ENCODE measurements around the gene CHST11. TPM values are rescaled to one million over a fixed set of nuclear protein-coding genes. Genes with fewer than 3 reads are reported as not detected.

The CHST11 gene
- total RNA-seq, 4 donors from 2014 or later, result 5.7 to 15.7 (median 7.1) TPM

DNA sequence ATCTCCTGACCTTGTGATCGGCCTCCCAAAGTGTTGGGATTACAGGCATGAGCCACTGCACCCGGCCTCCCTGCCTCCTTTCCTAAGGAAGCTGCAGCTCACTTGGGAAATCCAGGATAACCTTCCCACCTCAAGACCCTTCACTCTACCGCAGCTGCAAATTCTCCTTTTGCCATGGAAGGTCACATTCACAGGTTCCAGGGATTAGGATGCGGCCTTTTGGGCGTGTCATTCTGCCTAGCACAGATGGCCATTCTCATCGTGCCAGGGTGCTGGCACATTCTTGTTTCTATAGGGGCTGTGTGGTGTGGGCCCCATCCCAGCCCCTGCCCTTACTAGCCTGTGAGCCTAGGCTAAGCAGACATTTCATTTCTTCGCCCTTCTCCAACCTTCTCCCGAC lies 219.9 kb downstream of the CHST11 start:
- H3K4me1 ChIP-seq, result peaks cover 17 to 32% (median 22%) of the 10 kb centered on the region in 4 donors
- no peak for DNase-seq (ENCODE audit: extremely low spot score)
- intact Hi-C loops (cut with DNase I), result no loop called here
- no peaks in the 10 kb centered on the region for H3K9me3 ChIP-seq
- H3K27me3 ChIP-seq, result no peaks in the 10 kb centered on the region
- WGBS, result 97% methylated on average over 8 of the region's 8 CpGs
- H3K4me3 ChIP-seq, result no peak overlapping the region
- TF ChIP-seq POLR2A (IDR thresholded peaks at IDR 0.05; ENCODE audit: low read depth) (no peak), POLR2AphosphoS5 (IDR thresholded peaks at IDR 0.05) (no peak), EP300 (IDR thresholded peaks at IDR 0.05) (no peak), CTCF (IDR thresholded peaks at IDR 0.05) (no peak)
- no peak overlapping the region for H3K27ac ChIP-seq (replicated peaks in 1 of 4)
- no peaks in the 10 kb centered on the region for H3K36me3 ChIP-seq

DNA sequence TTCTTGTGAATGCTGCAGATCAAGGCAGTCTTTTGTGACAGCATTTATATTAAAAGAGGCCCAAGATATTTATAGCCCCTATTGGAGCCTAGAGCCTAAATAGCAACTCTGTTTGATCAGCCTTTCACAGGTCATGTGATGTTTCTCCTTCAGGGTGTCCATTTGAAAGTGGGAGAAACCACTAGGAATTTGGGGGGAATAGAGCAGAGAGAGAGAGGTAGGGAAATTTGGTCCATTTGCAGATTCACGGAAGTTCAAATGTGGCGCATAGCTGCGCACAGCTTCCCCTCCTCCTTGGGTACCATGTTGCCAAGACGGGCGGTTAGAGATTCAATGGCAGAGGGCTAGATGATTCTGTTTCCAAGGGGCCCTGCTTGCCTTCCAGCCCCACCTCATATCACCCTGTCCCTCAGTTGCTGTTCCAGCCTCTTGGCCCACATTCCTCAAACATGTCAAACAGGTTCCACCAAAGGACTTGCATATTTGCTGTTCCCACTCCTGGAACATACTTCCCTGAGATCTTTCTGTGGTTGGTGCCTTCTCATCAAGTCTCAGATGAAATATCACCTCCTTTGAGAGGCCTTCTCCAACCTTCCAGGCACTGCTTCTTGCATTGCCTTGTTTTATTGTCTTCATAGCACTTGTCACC lies 220.8 kb downstream of the CHST11 start:
- peaks cover 7 to 23% (median 12%) of the 10 kb centered on the region in 4 donors for H3K4me1 ChIP-seq
- intact Hi-C loops (cut with DNase I), result no loop called here
- no peak for DNase-seq (ENCODE audit: extremely low spot score)
- H3K9me3 ChIP-seq, result no peaks in the 10 kb centered on the region
- 98% methylated on average over 5 of the region's 5 CpGs for WGBS
- no peaks in the 10 kb centered on the region for H3K36me3 ChIP-seq
- H3K27me3 ChIP-seq, result no peaks in the 10 kb centered on the region
- no peak overlapping the region for H3K27ac ChIP-seq (replicated peaks in 1 of 4)
- H3K4me3 ChIP-seq, result no peak overlapping the region
- TF ChIP-seq POLR2AphosphoS5 (IDR thresholded peaks at IDR 0.05) (no peak), CTCF (IDR thresholded peaks at IDR 0.05) (no peak), EP300 (IDR thresholded peaks at IDR 0.05) (no peak), POLR2A (IDR thresholded peaks at IDR 0.05; ENCODE audit: low read depth) (no peak)

- Histone ChIP-seq H3K9me3 (no peaks in the 10 kb centered on the region), H3K36me3 (no peaks in the 10 kb centered on the region), H3K4me3 (no peak overlapping the region), H3K27ac (replicated peaks in 1 of 4) (no peak overlapping the region), H3K4me1 (peaks cover 0 to 12% (median 7%) of the 10 kb centered on the region in 4 donors), H3K27me3 (no peaks in the 10 kb centered on the region)
- 90% methylated on average over 3 of the region's 3 CpGs for WGBS
- no peak for DNase-seq (ENCODE audit: extremely low spot score)
- TF ChIP-seq POLR2AphosphoS5 (IDR thresholded peaks at IDR 0.05) (no peak), POLR2A (IDR thresholded peaks at IDR 0.05; ENCODE audit: low read depth) (no peak), CTCF (IDR thresholded peaks at IDR 0.05) (no peak), EP300 (IDR thresholded peaks at IDR 0.05) (no peak)
- intact Hi-C loops (cut with DNase I), result no loop called here
Measured at GRCh38 chr12:104680070-104680469, 223.3 kb downstream of the CHST11 start.

DNA sequence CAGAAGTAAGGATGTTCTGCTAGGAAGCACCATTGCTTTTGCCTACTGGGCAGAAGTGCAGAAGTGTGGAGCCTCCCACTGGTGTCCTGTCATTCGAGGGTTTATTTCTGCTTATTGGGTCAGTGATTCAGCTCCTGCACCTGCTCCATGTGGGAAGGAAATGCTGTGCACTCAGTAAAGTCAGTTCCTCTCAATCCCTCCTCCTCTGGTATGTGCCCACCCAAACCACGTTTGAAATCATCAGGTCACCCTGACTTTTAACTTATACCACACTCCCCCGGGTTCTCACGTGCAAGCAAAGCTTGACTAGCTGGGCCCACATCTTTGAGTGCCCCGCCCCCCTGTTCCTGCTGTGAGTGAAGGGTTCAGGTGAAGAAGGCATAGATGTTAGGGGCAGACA lies 223.7 kb downstream of the CHST11 start:
- H3K4me1 ChIP-seq, result peaks cover 0 to 15% (median 12%) of the 10 kb centered on the region in 4 donors
- H3K27ac ChIP-seq (replicated peaks in 1 of 4), result no peak overlapping the region
- H3K36me3 ChIP-seq, result no peaks in the 10 kb centered on the region
- no peak for TF ChIP-seq EP300 (IDR thresholded peaks at IDR 0.05)
- no peak for TF ChIP-seq CTCF (IDR thresholded peaks at IDR 0.05)
- TF ChIP-seq POLR2AphosphoS5 (IDR thresholded peaks at IDR 0.05), result no peak
- no peak for TF ChIP-seq POLR2A (IDR thresholded peaks at IDR 0.05; ENCODE audit: low read depth)
- H3K4me3 ChIP-seq, result no peak overlapping the region
- no peak for DNase-seq (ENCODE audit: extremely low spot score)
- no peaks in the 10 kb centered on the region for H3K9me3 ChIP-seq
- H3K27me3 ChIP-seq, result no peaks in the 10 kb centered on the region
- 89% methylated on average over 5 of the region's 5 CpGs for WGBS
- intact Hi-C loops (cut with DNase I), result no loop called here

Data from esophagus muscularis mucosa (tissue), 4 donors.